SW 1271 (cell line): ENCODE results near the gene FMC1.

ENCODE experiments used
- DNase-seq, 2 experiments: peaks; one replicate each; lab custom pipeline; 2025; lab: John Stamatoyannopoulos, UW

Gene FMC1

GRCh38 chr7:139374246-139374645, 33.1 kb downstream of the FMC1 start:
- no peak for DNase-seq

GRCh38 chr7:139382439-139382838, 41.3 kb downstream of the FMC1 start:
- no peak for DNase-seq

GRCh38 chr7:139384611-139385010, 43.5 kb downstream of the FMC1 start:
- DNase-seq, result no peak

GRCh38 chr7:139387594-139387993, 46.5 kb downstream of the FMC1 start:
- DNase-seq, result no peak

GRCh38 chr7:139389091-139389490, 48.0 kb downstream of the FMC1 start:
- DNase-seq, result no peak

- DNase-seq, result no peak
Measured at GRCh38 chr7:139389774-139390173, 48.6 kb downstream of the FMC1 start.

GRCh38 chr7:139393621-139394211, 52.6 kb downstream of the FMC1 start:
- DNase-seq, result no peak

GRCh38 chr7:139394540-139394939, 53.4 kb downstream of the FMC1 start:
- DNase-seq, result no peak
